ENCODE results near the gene MAP7D2.
"Not testable (repeated sequence)": the region's sequence is repeated elsewhere in the genome, so short reads cannot be mapped to it uniquely, and the experiment has no call there.

Gene MAP7D2

DNA sequence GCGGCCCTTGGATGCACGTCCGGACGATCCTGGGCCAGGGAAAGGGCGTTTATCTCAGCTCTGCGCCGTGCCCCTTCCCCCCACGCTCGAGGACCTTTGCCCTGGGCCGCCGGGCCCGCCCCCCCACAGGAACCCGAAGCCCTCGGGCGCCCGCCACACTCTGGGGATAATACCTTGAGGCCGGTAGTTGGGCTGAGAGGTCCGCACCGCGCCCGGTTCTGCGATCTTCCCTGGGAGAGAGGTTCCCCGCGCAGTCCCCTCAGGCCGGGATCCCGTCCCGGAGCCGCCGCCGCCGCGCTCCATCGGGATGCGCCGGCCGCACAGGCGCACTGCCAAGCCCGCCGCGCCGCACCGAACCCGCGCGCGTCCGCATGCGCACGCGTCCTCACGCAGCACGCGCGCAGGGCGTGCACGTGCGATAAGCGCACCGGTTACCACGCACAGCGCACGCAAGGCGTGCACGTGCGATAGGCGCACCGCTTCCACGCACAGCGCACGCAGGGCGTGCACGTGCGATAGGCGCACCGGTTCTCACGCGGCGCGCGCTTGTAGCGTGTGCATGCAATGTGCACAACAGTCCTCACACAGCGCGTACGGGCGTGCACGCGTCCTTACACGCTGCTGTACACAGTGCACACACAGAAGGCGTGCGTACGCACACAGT is at the start of gene MAP7D2:
Gene MAP7D2, minus strand, starts transcription at position 331 of the 664 bp plus-strand sequence. Its CDS starts 28 bp downstream, at position 303.
- no peak for DNase-seq (ENCODE audit: low read depth)

GRCh38 chrX:20162516-20162915 is 45.8 kb upstream of the MAP7D2 start:
- not testable (repeated sequence) for DNase-seq (ENCODE audit: low read depth)

- no peak for DNase-seq (ENCODE audit: low read depth)
Observed at GRCh38 chrX:20159797-20160385, 43.2 kb upstream of the MAP7D2 start.

DNA sequence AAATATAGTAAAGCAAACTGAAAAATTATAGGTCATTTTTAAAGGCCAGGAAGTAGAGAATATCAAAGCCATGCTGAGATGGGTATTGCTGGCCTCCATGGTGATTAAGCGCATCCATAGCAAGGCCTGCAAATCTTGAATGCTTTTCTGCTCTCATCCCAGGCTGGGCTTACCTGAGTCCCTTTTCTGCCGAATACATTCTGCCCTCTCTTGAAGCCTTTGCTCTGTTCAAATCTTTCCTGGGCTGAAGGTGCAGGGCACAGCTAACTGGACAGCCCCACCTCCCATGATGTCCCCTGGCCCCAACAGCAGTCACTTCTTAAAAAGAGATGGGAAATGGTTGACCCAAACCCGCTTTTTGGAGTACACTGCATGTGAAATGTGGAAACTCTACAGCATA is 35.0 kb upstream of the MAP7D2 start:
- DNase-seq (ENCODE audit: low read depth) = no peak

DNA sequence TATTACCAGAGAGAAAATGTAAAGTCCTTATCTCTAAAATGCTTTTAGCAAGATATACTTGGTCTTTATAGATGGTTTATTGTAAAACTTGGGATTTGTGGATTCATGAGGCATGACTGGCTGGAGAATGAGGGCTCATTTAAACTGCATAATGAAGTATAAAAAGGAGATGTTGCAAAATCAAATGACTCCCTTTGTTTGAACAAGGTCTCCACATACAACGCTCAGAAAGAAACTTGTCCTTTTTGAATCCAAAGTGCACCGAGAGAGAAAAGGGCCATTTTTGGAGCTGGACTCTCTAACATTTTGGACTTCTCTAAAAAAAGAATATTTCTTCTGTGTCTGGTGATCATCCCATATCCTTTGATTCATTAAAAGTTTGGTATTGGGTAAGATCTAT is 32.6 kb upstream of the MAP7D2 start:
- no peak for DNase-seq (ENCODE audit: low read depth)

- DNase-seq (ENCODE audit: low read depth) = no peak
Observed at GRCh38 chrX:20147561-20147960, 30.9 kb upstream of the MAP7D2 start.

DNA sequence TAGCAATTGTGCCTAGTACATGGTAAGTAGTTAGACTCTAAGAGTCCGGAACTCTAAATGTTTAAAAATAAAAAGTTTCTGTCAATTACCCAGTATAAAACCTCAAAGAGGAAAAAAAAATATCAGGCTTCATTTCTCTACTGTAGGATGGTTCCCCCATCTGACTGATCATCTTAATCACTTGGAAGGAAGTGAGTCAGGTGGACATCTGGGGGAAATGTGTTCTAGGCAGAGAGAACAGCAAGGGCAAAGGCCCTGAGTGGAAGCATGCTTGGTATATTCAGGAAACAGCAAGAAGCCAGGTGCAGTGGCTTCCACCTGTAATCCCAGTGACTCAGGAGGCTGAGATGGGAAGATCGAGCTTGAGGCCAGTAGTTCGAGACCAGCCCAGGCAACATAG is 27.8 kb upstream of the MAP7D2 start:
- peak; percentile 56 for DNase-seq (ENCODE audit: low read depth)

- no peak for DNase-seq (ENCODE audit: low read depth)
Observed at GRCh38 chrX:20143561-20143960, 26.9 kb upstream of the MAP7D2 start.

- no peak for DNase-seq (ENCODE audit: low read depth)
Observed at GRCh38 chrX:20143111-20143510, 26.4 kb upstream of the MAP7D2 start.

DNA sequence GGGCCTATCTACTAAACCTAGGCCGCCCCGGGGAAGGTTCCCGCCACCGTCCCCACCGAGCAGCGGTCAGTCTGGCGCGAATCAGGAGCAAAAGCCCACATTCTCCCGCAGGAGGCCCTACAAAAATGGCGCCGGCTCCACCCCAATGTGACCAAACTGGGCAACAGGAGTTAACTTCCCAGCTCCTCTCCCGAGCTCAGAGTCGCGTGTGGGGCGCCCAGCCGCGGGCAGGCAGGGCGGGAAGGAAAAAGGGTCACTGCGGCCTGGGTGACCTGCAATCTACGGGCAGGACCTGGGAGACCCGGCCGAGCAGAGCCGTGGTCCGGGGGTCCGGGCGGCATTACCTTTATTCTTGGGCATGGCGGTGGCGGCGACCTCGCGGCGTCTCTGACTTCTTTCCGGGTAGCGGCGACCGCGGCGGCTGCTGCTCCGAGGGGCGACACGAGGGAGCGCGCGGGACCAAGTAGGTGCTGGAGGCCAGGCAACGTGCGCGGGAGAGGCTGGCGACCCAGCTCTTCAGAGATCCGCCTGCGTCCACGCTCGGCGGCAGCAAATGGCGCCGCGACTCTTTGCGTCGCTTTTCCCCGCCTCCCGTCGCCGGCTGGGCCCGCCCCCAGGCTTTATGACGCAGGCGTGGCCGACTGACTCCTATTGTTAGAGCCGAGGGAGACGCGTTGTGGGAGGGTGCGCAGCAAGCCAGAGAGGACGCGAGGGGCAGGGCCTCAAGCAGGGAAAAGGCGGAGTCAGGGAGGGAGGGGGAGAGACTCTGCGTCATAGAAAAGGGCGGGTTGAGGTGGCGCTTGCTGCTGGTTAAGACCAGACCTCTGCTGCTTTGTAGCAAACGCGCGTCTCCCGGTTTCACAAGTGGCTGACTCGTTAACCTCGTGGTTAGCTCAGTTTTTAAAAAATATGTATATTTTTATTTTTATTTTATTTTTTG is 24.8 kb upstream of the MAP7D2 start, which contains the start of gene EIF1AX:
Gene EIF1AX, minus strand, starts transcription at position 558 of the 940 bp plus-strand sequence. Its CDS starts 198 bp downstream, at position 360.
- DNase-seq (ENCODE audit: low read depth) = peak; percentile 81

DNA sequence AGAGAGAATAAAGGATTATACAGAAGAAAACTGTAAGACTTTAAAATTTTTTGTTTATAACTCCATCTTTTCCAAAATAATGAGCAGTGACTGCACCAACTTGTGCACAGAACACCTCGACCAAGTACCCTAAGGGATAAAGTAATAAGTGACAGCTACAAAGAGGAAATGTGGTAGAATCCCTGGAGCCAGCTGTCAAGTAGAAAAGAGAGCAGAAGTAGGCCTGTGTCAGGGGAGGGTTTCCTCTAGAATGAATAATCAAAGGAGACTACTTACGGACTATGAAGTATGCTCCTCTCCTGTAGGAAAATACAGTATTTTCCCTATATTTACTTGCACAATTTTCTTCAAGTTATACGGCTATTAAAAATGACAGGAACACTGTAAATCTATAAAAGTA is 23.7 kb upstream of the MAP7D2 start:
- no peak for DNase-seq (ENCODE audit: low read depth)

- DNase-seq (ENCODE audit: low read depth) = no peak
Observed at GRCh38 chrX:20139966-20140365, 23.3 kb upstream of the MAP7D2 start.

- DNase-seq (ENCODE audit: low read depth) = no peak
Observed at GRCh38 chrX:20135944-20136343, 19.2 kb upstream of the MAP7D2 start.

- no peak for DNase-seq (ENCODE audit: low read depth)
Observed at GRCh38 chrX:20132666-20133065, 16.0 kb upstream of the MAP7D2 start.

GRCh38 chrX:20130357-20130756 is 13.7 kb upstream of the MAP7D2 start:
- DNase-seq (ENCODE audit: low read depth) = no peak

GRCh38 chrX:20129547-20129946 is 12.8 kb upstream of the MAP7D2 start:
- no peak for DNase-seq (ENCODE audit: low read depth)

GRCh38 chrX:20128670-20129069 is 12.0 kb upstream of the MAP7D2 start:
- no peak for DNase-seq (ENCODE audit: low read depth)

GRCh38 chrX:20127440-20127839 is 10.7 kb upstream of the MAP7D2 start:
- not testable (repeated sequence) for DNase-seq (ENCODE audit: low read depth)

- not testable (repeated sequence) for DNase-seq (ENCODE audit: low read depth)
Observed at GRCh38 chrX:20126833-20127232, 10.1 kb upstream of the MAP7D2 start.

- no peak for DNase-seq (ENCODE audit: low read depth)
Observed at GRCh38 chrX:20124964-20125363, 8.3 kb upstream of the MAP7D2 start.

GRCh38 chrX:20118065-20118824 is 1.5 kb upstream of the MAP7D2 start:
- no peak for DNase-seq (ENCODE audit: low read depth)

DNA sequence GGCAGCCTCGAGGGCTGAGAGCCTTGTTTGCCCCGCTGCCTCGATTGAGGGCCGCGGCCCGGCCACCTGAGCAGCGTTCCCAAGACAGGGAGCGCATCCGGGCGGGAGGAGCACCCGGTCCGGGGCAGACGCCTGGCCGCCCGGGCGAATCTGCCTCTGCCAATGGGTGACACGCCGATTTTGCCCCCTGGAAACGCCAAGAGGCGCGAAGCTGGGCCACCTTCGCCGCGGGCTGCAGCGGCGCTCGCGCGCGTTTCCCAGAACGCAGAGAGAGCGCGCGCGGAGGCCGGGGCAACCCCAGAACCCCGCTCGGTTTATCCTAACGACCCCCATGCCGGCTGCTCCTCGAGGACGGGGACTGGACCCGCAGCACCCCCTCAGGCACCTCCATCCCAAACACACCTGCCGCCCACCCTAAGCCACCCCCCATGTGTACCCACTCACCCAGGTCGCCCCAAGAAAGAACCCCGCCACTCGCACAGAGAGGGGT is 575 bp downstream of the MAP7D2 start:
- no peak for DNase-seq (ENCODE audit: low read depth)

Data from HS-5 (cell line).